Measurements from ENCODE around the gene SART3. TPM values are rescaled to one million over a fixed set of nuclear protein-coding genes. Genes with fewer than 3 reads are reported as not detected.

The SART3 gene
- total and polyA plus RNA-seq, 2 of the 8 experiments (the other 6 are each of a cell fraction or from before 2014, with no cell fraction given), result 16.0 to 103 TPM

DNA sequence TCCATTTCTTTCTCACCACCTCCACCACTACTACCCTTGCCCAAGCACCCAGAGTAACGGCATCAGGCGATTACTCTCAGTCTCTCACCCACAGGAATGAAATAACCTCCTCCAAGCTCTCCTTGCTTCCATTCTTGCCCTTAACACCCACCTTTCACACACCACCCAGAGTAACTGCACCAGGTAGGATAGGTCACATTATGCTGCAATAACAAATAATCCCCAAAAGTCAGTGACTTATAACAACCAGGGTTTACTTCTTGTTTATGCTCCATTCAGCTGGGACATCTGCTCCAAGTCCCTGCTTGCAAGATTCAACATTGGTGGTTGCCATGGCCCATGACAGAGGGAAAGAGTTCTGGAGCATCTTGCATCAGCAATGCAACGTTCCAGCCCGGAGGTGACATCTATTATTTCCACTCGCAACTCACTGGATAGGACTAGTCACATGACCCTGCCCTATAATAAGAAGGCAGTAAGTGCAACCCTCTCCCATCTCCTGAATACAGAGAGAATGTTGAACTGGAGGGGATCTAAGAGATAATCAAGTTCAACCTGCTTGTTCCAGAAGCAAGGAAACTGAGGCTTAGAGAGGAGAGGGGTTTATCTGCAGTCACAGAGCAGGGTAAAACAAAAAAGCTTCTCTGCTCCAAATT, 87.4 kb downstream of the SART3 start:
- H3K4ac ChIP-seq (replicated peaks; ENCODE audit: insufficient read length, low read depth, low read length), result no peak overlapping the region
- no peak overlapping the region for H3K27ac ChIP-seq (ENCODE audit: low read depth, low read length)
- no peak overlapping the region for H2BK20ac ChIP-seq (ENCODE audit: low read length)
- CTCF ChIA-PET (ENCODE audit: partially characterized antibody), result interaction anchor here (0.6 to 8.3 kb wide), 7 partner anchors 16 to 410 kb away, joined by 3 to 53 read pairs (median 3); no protein-coding TSS in a partner anchor
- no peak overlapping the region for H2BK12ac ChIP-seq (ENCODE audit: low read depth, low read length)
- FAIRE-seq (no peak), DNase-seq (ENCODE audit: low read depth in 1 of 2, low spot score in 2 of 2) (no peak)
- no peak overlapping the region for H3K9ac ChIP-seq (replicated peaks in 1 of 4; ENCODE audit: extremely low read depth in 1 of 4, low read depth in 3 of 4, low read length in 3 of 4)
- no peak overlapping the region for H3K23ac ChIP-seq (ENCODE audit: insufficient read length)
- H2BK15ac ChIP-seq (ENCODE audit: low read length), result no peak overlapping the region
- H3K4me2 ChIP-seq (ENCODE audit: insufficient read depth in 1 of 2, low read depth in 2 of 2, low read length in 2 of 2), result no peak overlapping the region
- no peaks in the 10 kb centered on the region for H3K79me2 ChIP-seq (ENCODE audit: control insufficient read depth in 1 of 2, insufficient read depth in 2 of 2, low read length in 2 of 2)
- H2BK5ac ChIP-seq (ENCODE audit: low read depth, low read length), result no peak overlapping the region
- H3K4me3 ChIP-seq (ENCODE audit: extremely low read depth in 1 of 4, insufficient read depth in 2 of 4, low read depth in 3 of 4, low read length in 4 of 4), result no peak overlapping the region
- no peaks in the 10 kb centered on the region for H3K27me3 ChIP-seq (replicated peaks in 1 of 4; ENCODE audit: control insufficient read depth in 3 of 4, extremely low read depth in 1 of 4, insufficient read depth in 3 of 4, low read length in 3 of 4)
- no peak overlapping the region for H4K8ac ChIP-seq (ENCODE audit: extremely low read depth, insufficient read depth, low read length)
- H3K56ac ChIP-seq (replicated peaks; ENCODE audit: insufficient read length, low read depth, low read length), result no peak overlapping the region
- no peak overlapping the region for H3K18ac ChIP-seq (ENCODE audit: extremely low read depth, low read length)
- no peak overlapping the region for H2AK5ac ChIP-seq (ENCODE audit: low read depth, low read length)
- no peak for TF ChIP-seq CEBPB (IDR thresholded peaks at IDR 0.05; ENCODE audit: low read depth, low read length)
- TF ChIP-seq YY1 (IDR thresholded peaks at IDR 0.05; ENCODE audit: low read depth, low read length), result no peak
- no peak for TF ChIP-seq RNF2 (IDR thresholded peaks at IDR 0.05; ENCODE audit: borderline replicate concordance, low read depth, low read length, missing control alignments, poor library complexity, severe bottlenecking)
- no peak for TF ChIP-seq FOSL1 (IDR thresholded peaks at IDR 0.05; ENCODE audit: insufficient read depth, low read depth, low read length)
- TF ChIP-seq SUZ12 (IDR thresholded peaks at IDR 0.05; ENCODE audit: low read length), result no peak
- TF ChIP-seq TAF1 (IDR thresholded peaks at IDR 0.05; ENCODE audit: low read depth, low read length), result no peak
- TF ChIP-seq ZNF274 (IDR thresholded peaks at IDR 0.05; ENCODE audit: borderline replicate concordance, extremely low read depth, low read length), result no peak
- TF ChIP-seq EGR1 (IDR thresholded peaks at IDR 0.05; ENCODE audit: borderline replicate concordance, low read depth, low read length), result no peak
- TF ChIP-seq, protein P1, sequence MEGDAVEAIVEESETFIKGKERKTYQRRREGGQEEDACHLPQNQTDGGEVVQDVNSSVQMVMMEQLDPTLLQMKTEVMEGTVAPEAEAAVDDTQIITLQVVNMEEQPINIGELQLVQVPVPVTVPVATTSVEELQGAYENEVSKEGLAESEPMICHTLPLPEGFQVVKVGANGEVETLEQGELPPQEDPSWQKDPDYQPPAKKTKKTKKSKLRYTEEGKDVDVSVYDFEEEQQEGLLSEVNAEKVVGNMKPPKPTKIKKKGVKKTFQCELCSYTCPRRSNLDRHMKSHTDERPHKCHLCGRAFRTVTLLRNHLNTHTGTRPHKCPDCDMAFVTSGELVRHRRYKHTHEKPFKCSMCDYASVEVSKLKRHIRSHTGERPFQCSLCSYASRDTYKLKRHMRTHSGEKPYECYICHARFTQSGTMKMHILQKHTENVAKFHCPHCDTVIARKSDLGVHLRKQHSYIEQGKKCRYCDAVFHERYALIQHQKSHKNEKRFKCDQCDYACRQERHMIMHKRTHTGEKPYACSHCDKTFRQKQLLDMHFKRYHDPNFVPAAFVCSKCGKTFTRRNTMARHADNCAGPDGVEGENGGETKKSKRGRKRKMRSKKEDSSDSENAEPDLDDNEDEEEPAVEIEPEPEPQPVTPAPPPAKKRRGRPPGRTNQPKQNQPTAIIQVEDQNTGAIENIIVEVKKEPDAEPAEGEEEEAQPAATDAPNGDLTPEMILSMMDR (IDR thresholded peaks at IDR 0.05; ENCODE audit: control extremely low read depth in 1 of 3, insufficient read depth in 1 of 3, low read depth in 1 of 3, low read length in 3 of 3), result no peak
- 87% methylated on average over 5 of the region's 5 CpGs; no CpG with 5 or more reads in 1 of the 2 experiments for WGBS, 2 experiments (ENCODE audit: extremely low coverage in 1 of 2, insufficient coverage in 1 of 2, insufficient read length in 1 of 2, insufficient replicate concordance in 2 of 2, low coverage in 1 of 2, low lambda C conversion rate in 2 of 2, missing lambda C conversion rate in 1 of 2)
- no peaks in the 10 kb centered on the region for H3K79me1 ChIP-seq (ENCODE audit: low read depth, low read length)
- H3K9me3 ChIP-seq (ENCODE audit: insufficient read depth in 2 of 2, low read depth in 1 of 2, low read length in 1 of 2), result no peaks in the 10 kb centered on the region
- no peak overlapping the region for H2BK120ac ChIP-seq (replicated peaks; ENCODE audit: low read depth, low read length)
- H3K14ac ChIP-seq (ENCODE audit: insufficient read length), result no peak overlapping the region
- no peaks in the 10 kb centered on the region for H3K36me3 ChIP-seq (ENCODE audit: control insufficient read depth in 2 of 4, insufficient read depth in 4 of 4, low read length in 3 of 4)
- H3K4me1 ChIP-seq (replicated peaks in 1 of 4; ENCODE audit: control insufficient read depth in 3 of 4, insufficient read depth in 4 of 4, low read length in 3 of 4), result no peaks in the 10 kb centered on the region
- no peak overlapping the region for H2AFZ ChIP-seq (ENCODE audit: low read length)
- no peak overlapping the region for H4K5ac ChIP-seq (ENCODE audit: insufficient read length, low read depth, low read length)
- POLR2A ChIA-PET (ENCODE audit: partially characterized antibody), result interaction anchor here (0.6 kb wide), 2 partner anchors 164 to 597 kb away, joined by 4 to 5 read pairs; no protein-coding TSS in a partner anchor
- H4K91ac ChIP-seq (replicated peaks; ENCODE audit: insufficient read length, low read length), result no peak overlapping the region
- no peaks in the 10 kb centered on the region for H4K20me1 ChIP-seq (replicated peaks in 1 of 2; ENCODE audit: control insufficient read depth in 1 of 2, insufficient read depth in 2 of 2, low read length in 2 of 2)
- no peaks in the 10 kb centered on the region for H3K23me2 ChIP-seq (ENCODE audit: low read depth, low read length)

All from H1 (cell line).